Fibroblast of mammary gland (primary cell): ENCODE results near the gene CDK19.
"Not testable (repeated sequence)": the region's sequence is repeated elsewhere in the genome, so short reads cannot be mapped to it uniquely, and the experiment has no call there.

Source experiments
- DNase-seq: peaks from one replicate; pipeline ENCODE4 v3.0.0-alpha.2; 2010; ENCODE audit warnings: low read depth
- H3K4me3 ChIP-seq: 2 replicates; pipeline ENCODE4 v1.5.1; 2011; ENCODE audit warnings: low read depth, mild to moderate bottlenecking, low read length, moderate library complexity; ENCODE audit not compliant: control insufficient read depth
- TF ChIP-seq, protein P1 (sequence below): conservative IDR thresholded peaks from 2 replicates; pipeline ENCODE4 v1.5.1; 2011; ENCODE audit warnings: low read depth, low read length, inconsistent platforms; ENCODE audit not compliant: control insufficient read depth, insufficient read depth

CDK19 gene

DNA sequence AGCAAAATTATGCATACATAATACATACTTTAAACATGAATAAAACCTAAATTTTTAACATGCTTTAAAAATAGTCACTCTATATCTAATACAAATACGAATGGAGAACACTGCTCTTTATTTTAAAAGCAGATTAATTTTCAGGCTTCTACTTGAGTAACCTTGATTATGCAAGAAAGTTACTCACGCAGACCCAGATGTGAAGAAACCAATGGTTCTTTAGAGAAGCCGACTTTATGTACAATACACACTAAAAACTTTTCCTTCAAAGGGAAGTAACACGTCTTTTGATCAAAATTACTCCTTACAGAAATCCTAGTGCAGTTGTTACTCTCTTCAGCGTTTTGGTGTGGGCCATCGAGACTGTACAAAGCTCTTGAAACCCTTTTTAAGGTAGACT, 201.9 kb downstream of the CDK19 start:
- DNase-seq: peak; percentile 18
- TF ChIP-seq, protein P1, sequence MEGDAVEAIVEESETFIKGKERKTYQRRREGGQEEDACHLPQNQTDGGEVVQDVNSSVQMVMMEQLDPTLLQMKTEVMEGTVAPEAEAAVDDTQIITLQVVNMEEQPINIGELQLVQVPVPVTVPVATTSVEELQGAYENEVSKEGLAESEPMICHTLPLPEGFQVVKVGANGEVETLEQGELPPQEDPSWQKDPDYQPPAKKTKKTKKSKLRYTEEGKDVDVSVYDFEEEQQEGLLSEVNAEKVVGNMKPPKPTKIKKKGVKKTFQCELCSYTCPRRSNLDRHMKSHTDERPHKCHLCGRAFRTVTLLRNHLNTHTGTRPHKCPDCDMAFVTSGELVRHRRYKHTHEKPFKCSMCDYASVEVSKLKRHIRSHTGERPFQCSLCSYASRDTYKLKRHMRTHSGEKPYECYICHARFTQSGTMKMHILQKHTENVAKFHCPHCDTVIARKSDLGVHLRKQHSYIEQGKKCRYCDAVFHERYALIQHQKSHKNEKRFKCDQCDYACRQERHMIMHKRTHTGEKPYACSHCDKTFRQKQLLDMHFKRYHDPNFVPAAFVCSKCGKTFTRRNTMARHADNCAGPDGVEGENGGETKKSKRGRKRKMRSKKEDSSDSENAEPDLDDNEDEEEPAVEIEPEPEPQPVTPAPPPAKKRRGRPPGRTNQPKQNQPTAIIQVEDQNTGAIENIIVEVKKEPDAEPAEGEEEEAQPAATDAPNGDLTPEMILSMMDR: no peak
- no peak overlapping the region for H3K4me3 ChIP-seq

DNA sequence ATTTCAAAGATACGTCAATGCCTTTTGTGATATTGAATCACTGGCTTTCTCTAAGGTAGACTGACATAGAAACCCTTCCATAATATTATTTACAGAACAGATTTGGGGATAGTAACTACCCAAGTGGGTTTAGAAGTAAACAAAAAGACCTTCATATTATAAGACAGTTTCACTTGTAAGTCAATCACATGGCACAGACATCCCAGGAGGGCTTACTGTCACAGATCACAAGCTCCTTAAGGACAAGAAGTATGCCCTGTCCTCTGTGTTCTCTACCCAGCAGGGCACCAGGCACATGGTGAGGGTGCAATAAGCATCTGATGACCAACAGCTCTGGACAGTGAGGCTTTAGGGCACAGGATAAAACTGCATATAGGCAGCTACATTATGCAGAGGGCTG, 203.0 kb downstream of the CDK19 start:
- TF ChIP-seq, protein P1: no peak
- no peak for DNase-seq
- no peak overlapping the region for H3K4me3 ChIP-seq

DNA sequence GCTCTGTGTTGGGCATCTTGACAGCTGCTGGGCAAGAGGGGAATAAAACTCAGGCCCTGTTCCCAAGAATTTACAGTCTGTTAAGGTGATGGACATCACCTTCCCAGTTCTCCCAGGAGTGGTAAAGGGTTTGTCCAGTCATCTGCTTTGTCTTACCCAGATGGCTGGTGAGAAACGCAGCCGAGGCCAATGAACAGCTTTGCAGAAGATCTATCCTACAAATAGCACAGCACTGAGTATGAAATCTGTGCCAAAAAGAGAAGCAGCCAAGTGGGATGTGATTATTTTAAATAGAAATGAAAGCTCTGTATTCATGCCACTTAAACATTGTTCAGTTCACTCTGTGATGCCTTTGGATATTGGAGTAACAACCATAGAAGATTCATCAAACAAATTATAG, 206.2 kb downstream of the CDK19 start:
- no peak for DNase-seq
- TF ChIP-seq, protein P1: no peak
- H3K4me3 ChIP-seq: no peak overlapping the region

DNA sequence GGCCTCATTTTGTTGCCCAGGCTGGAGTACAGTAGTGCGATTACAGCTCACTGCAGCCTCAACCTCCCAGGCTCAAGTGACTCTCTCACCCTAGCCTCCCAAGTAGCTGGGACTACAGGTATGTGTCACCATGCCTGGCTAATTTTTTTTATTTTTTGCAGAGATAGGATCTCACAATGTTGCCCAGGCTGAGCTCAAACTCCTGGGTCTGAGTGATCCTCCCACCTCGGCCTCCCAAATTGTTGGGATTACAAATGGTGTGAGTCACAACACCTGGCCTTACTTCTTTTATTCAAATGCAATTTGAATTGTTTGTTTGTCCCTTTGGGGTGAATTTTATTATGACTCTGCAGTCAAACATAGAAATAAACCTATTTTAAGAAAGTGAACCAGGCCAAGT, 207.1 kb downstream of the CDK19 start:
- H3K4me3 ChIP-seq: no peak overlapping the region
- no peak for DNase-seq
- TF ChIP-seq, protein P1: no peak

DNA sequence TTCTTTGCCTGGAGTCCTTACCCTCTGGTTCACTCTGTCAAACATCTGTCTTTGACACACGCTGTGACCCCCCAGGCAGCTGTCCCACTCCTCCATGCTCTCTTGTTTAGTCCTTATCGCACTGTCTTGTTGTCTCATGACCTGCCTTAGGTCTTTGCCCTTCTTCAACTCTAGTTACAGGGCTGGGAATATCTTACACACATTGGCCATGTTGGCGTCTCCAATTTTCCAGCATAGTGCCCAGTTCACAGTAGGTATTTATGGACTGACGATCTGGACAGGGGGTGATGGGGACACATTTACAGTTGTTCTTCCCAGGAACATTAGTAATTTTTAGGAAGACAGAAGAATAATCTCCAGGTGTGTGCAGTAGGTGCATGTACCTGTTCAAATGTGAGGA, 209.1 kb downstream of the CDK19 start:
- H3K4me3 ChIP-seq: no peak overlapping the region
- no peak for DNase-seq
- TF ChIP-seq, protein P1: no peak

DNA sequence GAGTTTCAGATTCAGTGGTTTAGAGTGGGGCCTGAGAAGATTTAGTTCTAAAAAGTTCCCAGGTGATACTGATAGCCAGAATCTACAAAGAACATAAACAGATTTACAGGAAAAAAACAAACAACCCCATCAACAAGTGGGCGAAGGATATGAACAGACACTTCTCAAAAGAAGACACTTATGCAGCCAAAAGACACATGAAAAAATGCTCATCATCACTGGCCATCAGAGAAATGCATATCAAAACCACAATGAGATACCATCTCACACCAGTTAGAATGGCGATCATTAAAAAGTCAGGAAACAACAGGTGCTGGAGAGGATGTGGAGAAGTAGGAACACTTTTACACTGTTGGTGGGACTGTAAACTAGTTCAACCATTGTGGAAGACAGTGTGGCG, 214.6 kb downstream of the CDK19 start:
- not testable (repeated sequence) for H3K4me3 ChIP-seq, DNase-seq

DNA sequence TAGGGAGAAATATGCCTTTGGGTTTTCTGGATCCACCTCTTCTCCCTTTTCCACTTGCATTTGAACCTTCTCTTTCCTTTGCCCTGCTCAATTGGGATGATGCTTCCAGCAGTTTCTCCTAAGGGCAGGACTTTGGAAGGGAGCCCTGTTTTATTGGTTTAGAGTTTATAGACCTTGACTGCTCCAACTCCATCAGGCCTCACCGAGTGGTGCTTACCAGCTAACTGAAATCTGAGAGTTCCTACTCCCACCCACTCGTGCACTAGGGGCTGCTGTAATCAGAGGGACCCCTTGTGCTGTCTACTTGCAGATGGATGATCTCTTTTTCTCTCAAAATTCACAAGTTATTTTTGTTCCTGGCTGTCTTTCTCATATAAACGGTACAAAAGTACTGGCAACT, 217.5 kb downstream of the CDK19 start:
- DNase-seq: no peak
- TF ChIP-seq, protein P1: no peak
- no peak overlapping the region for H3K4me3 ChIP-seq
